Ascending aorta (tissue), 2 donors: ENCODE data around the gene XRN2. TPM values are rescaled to one million over a fixed set of nuclear protein-coding genes. Genes with fewer than 3 reads are reported as not detected.
"Not testable (repeated sequence)": the region's sequence is repeated elsewhere in the genome, so short reads cannot be mapped to it uniquely, and the experiment has no call there.

Experiments used
- DNase-seq, 2 donors: peaks; one replicate each; pipeline ENCODE4 v3.0.0-alpha.2; 2019; ENCODE audit warnings: low spot score in 2 of 2
- H3K27ac ChIP-seq, 2 donors: fragments of 200-600 bp; sonication (generic); one replicate each; pipeline ENCODE4 v1.5.1; 2016 to 2017; ENCODE audit warnings: mild to moderate bottlenecking in 1 of 2
- H3K27me3 ChIP-seq: fragments of 200-600 bp; sonication (generic); one replicate; pipeline ENCODE4 v1.5.1; 2017
- H3K36me3 ChIP-seq, 2 donors: fragments of 200-600 bp; sonication (generic); one replicate each; pipeline ENCODE4 v1.5.1; 2016
- H3K4me1 ChIP-seq, 2 donors: fragments of 200-600 bp; sonication (generic); one replicate each; pipeline ENCODE4 v1.5.1; 2016 to 2017; ENCODE audit warnings: mild to moderate bottlenecking in 1 of 2
- H3K4me3 ChIP-seq, 2 donors: fragments of 200-600 bp; sonication (generic); one replicate each; pipeline ENCODE4 v1.5.1; 2016 to 2017; ENCODE audit warnings: mild to moderate bottlenecking in 1 of 2
- H3K9me3 ChIP-seq, 2 donors: fragments of 200-600 bp; sonication (generic); one replicate each; pipeline ENCODE4 v1.5.1; 2016
- CTCF ChIP-seq, 3 experiments: fragments of 200-600 bp in 2 of 3; fragments of 450-650 bp in 1 of 3; sonication (generic) in 2 of 3; IDR thresholded peaks; one replicate each; pipeline ENCODE4 v1.5.1; 2016 to 2019; ENCODE audit warnings: antibody characterized with exemption in 3 of 3, mild to moderate bottlenecking in 1 of 3, moderate library complexity in 1 of 3
- intact Hi-C: fragments of 100-400 bp; cut with DNase I; formaldehyde crosslinking; loops from one replicate; pipeline ENCODE4 v1.15.1; 2023
- total RNA-seq: library from RNA; depleted of rRNA; stranded (reverse); fragments of >200 nt; gene quantifications from one replicate; pipeline ENCODE4 v1.1.0, GENCODE V29; 2016

Gene XRN2
- total RNA-seq, 1 donor from 2014 or later = 19.5 TPM

GRCh38 chr20:21360705-21361104 lies 57.6 kb downstream of the XRN2 start:
- Histone ChIP-seq H3K27ac (no peak overlapping the region), H3K27me3 (no peaks in the 10 kb centered on the region), H3K36me3 (peaks cover 32 to 87% of the 10 kb centered on the region in 2 donors), H3K4me1 (no peaks in the 10 kb centered on the region), H3K9me3 (no peaks in the 10 kb centered on the region), H3K4me3 (no peak overlapping the region)
- no peak for DNase-seq
- intact Hi-C loops = no loop called here
- TF ChIP-seq CTCF (IDR thresholded peaks at IDR 0.05) = no peak

DNA sequence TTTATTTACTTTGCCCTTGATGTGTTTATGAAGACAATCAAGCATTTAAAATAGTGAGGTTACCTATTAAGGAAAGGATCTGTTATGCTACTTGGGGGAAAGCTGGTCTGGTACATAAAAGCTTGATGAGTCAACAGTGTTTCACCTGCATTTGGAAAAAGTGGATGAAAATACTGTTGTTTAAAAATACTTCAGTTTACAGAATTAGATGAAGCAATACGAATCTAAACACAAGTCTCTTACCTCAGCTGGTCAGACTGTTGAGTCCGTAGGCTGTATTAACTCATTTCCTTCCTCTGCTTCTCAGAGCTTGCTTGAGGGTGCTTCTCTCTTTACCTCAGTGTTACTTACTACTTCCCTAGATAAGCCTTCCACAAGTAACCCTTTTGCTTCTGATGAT lies 58.1 kb downstream of the XRN2 start:
- Histone ChIP-seq H3K27ac (no peak overlapping the region), H3K4me1 (no peaks in the 10 kb centered on the region), H3K4me3 (no peak overlapping the region), H3K36me3 (peaks cover 33 to 84% of the 10 kb centered on the region in 2 donors), H3K9me3 (no peaks in the 10 kb centered on the region), H3K27me3 (no peaks in the 10 kb centered on the region)
- intact Hi-C loops = no loop called here
- no peak for DNase-seq
- TF ChIP-seq CTCF (IDR thresholded peaks at IDR 0.05) = no peak

DNA sequence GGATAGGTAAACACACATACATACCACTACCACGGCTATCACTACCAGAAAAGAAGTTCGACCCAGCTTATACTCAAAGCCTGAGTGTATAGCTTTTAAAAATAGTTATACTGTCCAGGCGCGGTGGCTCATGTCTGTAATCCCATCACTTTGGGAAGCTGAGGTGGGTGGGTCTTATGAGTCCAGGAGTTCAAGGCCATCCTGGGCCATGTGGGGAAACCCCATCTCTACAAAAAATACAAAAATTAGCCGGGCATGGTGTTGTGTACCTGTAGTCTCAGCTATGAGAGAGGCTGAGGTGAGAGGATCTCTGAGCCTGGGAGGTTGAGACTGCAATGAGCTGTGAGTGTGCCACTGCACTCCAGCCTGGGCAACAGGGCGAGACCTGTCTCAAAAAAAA lies 61.3 kb downstream of the XRN2 start:
- no peaks in the 10 kb centered on the region for H3K4me1 ChIP-seq
- H3K27me3 ChIP-seq = no peaks in the 10 kb centered on the region
- no peak overlapping the region for H3K4me3 ChIP-seq
- no peak for DNase-seq
- intact Hi-C loops = no loop called here
- H3K9me3 ChIP-seq = no peaks in the 10 kb centered on the region
- no peak overlapping the region for H3K27ac ChIP-seq
- TF ChIP-seq CTCF (IDR thresholded peaks at IDR 0.05) = no peak
- peaks cover 18 to 82% of the 10 kb centered on the region in 2 donors for H3K36me3 ChIP-seq

GRCh38 chr20:21365771-21366170 lies 62.6 kb downstream of the XRN2 start:
- intact Hi-C loops = no loop called here
- no peak for DNase-seq
- no peak overlapping the region for H3K4me3 ChIP-seq
- no peaks in the 10 kb centered on the region for H3K9me3 ChIP-seq
- H3K36me3 ChIP-seq = peaks cover 18 to 71% of the 10 kb centered on the region in 2 donors
- no peaks in the 10 kb centered on the region for H3K4me1 ChIP-seq
- TF ChIP-seq CTCF (IDR thresholded peaks at IDR 0.05) = no peak
- no peak overlapping the region for H3K27ac ChIP-seq
- no peaks in the 10 kb centered on the region for H3K27me3 ChIP-seq

GRCh38 chr20:21366273-21366672 lies 63.1 kb downstream of the XRN2 start:
- H3K9me3 ChIP-seq, DNase-seq, H3K27me3 ChIP-seq, H3K4me3 ChIP-seq, H3K4me1 ChIP-seq, H3K27ac ChIP-seq, intact Hi-C loops: not testable (repeated sequence)
- peaks cover 18 to 69% of the 10 kb centered on the region in 2 donors for H3K36me3 ChIP-seq

DNA sequence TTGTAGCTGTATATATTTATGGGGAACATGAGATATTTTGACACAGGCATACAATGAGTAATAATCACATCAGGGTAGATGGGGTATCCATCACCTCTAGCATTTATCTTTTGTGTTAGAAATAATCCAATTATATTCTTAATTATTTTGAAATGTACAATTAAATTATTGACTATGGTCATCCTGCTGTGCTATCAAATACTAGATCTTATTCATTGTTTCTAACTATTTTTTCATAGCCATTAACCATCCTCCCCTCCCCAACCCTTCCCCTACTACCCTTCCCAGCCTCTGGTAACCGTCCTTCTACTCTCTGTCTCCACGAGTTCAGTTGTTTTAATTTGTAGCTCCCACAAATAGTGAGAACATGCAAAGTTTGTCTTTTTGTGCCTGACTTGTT lies 65.7 kb downstream of the XRN2 start:
- Histone ChIP-seq H3K27ac (no peak overlapping the region), H3K36me3 (peaks cover 10 to 47% of the 10 kb centered on the region in 2 donors), H3K9me3 (no peaks in the 10 kb centered on the region), H3K27me3 (no peaks in the 10 kb centered on the region), H3K4me3 (no peak overlapping the region), H3K4me1 (no peaks in the 10 kb centered on the region)
- no peak for TF ChIP-seq CTCF (IDR thresholded peaks at IDR 0.05)
- intact Hi-C loops = no loop called here
- no peak for DNase-seq
